ENCODE data around the gene ACSL1.

- TF ChIP-seq CTCF (IDR thresholded peaks at IDR 0.05; ENCODE audit: low read depth, low read length) (no peak), EZH2phosphoT487 (IDR thresholded peaks at IDR 0.05; ENCODE audit: low read depth) (no peak)
Measured at GRCh38 chr4:184740980-184741391, 84.8 kb downstream of the ACSL1 start.

Measured in OCI-LY3 (cell line).